HG03060 (cell line): Measurements from ENCODE around the gene RPUSD4.

ENCODE experiments used
- ATAC-seq: cut with Tn5 transposase; IDR thresholded peaks from one replicate; pipeline ENCODE4 v1.9.1; 2021; ENCODE audit warnings: low read depth, moderate number of reproducible peaks; ENCODE audit not compliant: unreplicated experiment

RPUSD4 gene

DNA sequence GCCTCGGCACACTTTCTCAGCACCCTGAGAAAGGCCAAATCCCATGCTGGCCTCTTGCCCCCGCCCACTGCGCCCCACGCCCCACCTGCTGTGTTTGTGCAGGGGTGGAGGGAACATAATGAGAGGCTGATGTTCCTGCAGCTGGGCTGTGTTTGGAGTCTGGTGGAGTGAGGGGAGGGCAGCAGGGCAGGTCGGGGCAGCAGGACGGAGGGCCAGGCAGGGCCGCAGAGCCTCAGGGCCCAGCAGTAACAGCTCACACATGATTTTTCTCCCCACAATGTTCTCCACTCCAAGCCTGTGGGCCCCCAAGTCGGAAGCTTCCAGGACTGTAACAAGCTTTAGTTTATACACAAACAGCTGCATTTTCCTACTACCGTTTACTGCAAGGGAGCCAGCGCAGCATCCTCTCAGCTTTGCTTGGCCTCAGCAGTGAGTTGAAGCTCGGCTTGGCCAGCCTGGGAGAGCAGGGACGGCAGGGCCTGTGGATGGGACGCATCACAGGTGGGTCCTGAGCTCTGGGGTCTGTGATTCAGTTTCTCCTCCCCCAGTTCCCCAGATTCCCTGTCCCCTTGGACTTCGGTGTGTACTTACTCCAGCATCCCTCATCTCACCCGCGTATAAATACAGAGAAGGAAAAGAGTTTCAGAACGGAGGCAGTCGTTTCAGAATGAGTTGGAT lies 51.0 kb downstream of the RPUSD4 start:
- no peak for ATAC-seq

DNA sequence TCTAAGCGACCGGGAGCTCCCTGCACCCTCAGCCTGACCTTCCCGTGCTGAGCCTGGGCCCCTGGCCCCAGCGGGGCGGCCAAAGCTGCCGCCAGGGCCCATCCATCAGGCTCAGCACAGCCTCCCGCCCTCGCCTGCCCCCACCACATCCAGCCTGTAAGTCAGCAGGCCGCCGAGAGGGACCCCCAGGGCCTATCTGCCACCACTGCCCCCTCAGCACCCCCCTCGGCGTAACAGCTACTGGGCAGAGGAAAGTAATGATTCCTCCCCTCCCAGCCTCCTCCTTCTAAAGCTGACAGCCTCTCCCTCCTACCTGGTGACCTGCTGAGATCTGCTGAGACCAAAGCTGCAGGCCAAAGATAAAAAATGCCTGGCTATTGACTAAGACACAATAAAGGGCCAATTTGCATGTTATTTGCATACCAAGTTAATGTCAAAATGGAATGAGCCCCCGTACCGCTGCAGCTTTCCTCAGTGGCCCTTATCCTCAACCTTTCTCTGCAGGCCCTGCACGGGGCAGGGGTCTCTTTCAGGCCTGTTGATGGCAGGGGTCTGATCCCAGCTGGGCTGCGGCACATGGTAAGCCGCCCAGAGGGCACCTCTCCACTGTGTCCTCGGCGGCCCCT lies 51.6 kb downstream of the RPUSD4 start:
- ATAC-seq, result no peak

- no peak for ATAC-seq
Measured at GRCh38 chr11:126158054-126158791, 53.2 kb downstream of the RPUSD4 start.

DNA sequence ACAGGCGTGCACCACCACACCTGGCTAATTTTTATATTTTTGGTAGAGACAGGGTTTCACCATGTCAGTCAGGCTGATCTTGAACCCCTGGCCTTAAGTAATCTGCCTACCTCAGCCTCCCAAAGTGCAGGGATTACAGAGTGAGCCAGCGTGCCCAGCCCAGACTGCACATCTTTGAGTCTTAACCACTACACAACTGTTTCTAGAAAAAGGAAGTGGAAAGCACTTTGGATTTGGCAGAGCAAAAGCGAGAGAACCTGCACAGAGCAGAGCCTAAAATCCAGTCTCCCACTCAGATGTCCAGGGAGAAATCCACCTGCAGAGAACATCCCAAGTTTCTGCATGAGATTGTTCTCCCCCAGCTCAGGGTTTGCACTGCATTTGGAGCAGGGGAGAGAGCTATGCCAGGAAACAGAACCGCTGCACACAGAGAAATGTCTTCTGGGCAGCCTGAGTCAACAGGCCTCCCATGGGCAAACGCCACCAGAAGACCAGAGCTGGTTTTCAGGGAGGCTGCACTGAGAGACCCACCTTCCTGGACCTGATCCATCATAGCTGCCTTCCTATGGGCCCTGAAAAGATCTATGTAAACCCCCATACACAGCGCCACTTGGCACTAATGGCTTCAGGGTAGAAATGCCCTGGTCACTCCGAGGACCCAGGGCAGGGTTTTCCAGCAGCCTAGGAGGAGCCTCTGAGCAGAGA lies 54.0 kb downstream of the RPUSD4 start:
- no peak for ATAC-seq

DNA sequence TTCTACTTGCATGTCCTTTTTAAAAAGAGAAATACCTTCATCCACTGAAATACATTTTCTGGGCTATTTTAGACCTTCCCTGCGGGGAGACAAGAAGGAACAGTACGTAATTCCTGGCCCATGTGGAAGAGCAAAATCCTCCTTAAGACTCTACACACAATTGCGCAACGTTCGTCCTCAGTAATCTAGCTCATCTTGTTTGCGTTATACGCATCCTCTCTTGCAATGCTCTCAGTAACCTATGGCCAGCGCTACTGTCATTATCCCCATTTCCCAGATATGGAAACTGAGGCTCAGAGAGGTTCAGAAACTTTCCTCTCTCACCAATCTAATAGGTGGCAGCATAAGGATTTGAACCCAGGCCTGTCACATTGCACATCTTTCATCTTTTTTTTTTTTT lies 54.6 kb downstream of the RPUSD4 start:
- ATAC-seq, result no peak

DNA sequence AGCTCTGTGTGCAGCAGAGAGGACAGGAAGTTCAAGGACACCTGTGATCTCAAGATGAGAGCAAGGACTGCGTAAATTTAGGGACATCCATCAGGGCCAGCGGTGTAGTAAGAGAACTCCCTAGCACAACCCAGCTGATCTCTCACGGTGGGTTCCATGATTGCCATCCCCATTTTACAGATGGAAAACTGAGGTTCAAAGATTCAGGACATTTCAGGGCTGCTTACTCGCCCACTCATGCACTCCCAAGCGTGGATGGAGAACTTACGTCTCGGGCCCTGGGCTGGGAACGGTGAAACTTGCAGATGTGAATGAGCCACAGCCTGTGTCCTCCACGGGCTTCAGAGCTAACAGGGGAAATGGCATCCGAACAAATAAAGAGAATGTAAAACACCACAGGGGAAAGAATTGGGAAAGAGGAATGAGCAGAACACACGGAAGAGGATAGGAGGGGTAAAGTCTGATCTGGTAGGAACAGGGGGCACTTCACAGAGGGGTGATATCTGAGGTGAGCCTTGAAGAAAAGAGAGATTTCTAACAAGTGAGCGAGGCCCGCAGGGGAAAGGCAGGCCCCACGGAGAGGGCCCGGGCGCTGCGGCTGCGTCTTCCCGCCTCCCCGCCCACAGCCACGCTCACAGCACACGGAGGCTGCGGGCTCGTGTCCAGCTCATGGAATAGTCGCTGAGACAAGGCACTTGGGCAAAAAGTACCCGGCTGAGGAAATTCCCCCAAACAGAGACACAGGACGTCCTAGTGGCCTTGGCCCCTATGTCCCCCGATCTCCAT lies 55.9 kb downstream of the RPUSD4 start:
- ATAC-seq, result no peak

GRCh38 chr11:126154691-126155090 lies 56.8 kb downstream of the RPUSD4 start:
- no peak for ATAC-seq

DNA sequence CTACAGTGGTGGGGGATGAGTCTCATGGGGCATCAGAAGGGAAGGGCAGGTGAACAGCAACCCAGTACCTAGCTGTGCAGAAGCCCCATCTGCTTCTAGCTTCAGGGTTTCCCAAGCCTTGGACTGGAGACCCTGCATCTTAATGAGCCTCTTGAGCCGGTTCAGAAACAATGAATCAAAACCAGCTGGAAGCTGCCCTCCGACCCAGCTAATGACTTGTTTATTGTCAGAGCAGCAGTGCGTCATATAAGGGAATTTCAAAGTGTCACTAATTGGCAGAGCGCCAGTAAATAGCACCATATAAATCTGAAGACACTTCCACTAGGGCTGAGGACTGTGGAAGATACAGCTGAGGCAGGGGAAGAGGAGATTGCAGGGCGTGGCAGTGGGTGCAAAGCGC lies 57.5 kb downstream of the RPUSD4 start:
- ATAC-seq, result no peak

GRCh38 chr11:126153006-126153405 lies 58.4 kb downstream of the RPUSD4 start:
- no peak for ATAC-seq

DNA sequence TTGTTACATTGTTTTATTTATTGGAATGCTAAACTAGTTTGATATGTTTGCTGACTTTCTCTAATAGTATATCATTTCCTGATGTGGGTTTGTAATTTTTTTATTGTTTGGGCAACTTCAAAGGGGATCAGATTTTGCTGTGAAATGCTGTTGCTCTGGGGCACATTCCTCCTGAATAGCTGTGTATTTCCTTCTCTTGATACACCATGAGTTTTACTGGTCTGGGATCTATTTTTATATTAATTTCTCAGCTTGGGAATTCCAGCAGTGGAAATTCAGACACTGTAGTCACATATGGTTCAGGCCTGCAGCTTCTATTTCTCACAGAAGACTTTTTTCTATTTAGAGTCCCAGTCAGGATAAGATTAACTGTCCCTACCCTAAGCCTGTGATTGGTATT lies 58.9 kb downstream of the RPUSD4 start:
- ATAC-seq, result no peak

DNA sequence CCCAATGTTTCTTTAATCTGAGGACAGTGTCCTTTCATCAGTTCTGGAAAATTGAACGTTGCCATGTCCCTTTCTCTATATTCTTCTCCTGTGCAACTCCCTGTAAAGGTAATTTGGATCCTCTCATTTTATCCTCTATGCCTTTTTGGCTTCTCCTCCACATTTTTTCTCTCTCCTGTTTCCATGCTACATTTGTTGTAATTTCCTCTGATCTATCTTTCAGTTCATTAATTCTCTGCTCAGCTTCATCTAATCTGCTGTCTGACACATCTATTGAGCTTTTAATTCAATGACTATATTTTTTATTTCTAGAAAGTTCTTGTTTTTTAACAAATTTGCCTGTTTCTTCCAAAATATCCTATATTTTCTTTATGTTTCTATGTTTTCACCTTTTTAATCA lies 59.3 kb downstream of the RPUSD4 start:
- ATAC-seq, result no peak
